BE2C (cell line): ENCODE measurements around the gene BABAM2.

Source experiments
- DNase-seq: peaks from one replicate; pipeline ENCODE4 v3.0.0-alpha.2; 2020
- H3K27me3 ChIP-seq: fragments of 250-450 bp; sonication (Bioruptor Pico); 2 replicates; pipeline ENCODE4 v1.5.1; 2020; ENCODE audit warnings: mild to moderate bottlenecking
- H3K36me3 ChIP-seq: fragments of 250-450 bp; sonication (Bioruptor Pico); 2 replicates; pipeline ENCODE4 v1.5.1; 2020; ENCODE audit warnings: mild to moderate bottlenecking
- H3K4me1 ChIP-seq: fragments of 250-450 bp; sonication (Bioruptor Pico); 2 replicates; pipeline ENCODE4 v1.5.1; 2020
- H3K4me3 ChIP-seq: 2 replicates; pipeline ENCODE4 v1.5.1; 2011; ENCODE audit warnings: low read depth, low read length
- H3K9me3 ChIP-seq: fragments of 250-450 bp; sonication (Bioruptor Pico); 2 replicates; pipeline ENCODE4 v1.5.1; 2020
- TF ChIP-seq, protein P1 (sequence below): IDR thresholded peaks from 2 replicates; pipeline ENCODE4 v1.5.1; 2012; ENCODE audit warnings: mild to moderate bottlenecking, low read depth, low read length

The BABAM2 gene

DNA sequence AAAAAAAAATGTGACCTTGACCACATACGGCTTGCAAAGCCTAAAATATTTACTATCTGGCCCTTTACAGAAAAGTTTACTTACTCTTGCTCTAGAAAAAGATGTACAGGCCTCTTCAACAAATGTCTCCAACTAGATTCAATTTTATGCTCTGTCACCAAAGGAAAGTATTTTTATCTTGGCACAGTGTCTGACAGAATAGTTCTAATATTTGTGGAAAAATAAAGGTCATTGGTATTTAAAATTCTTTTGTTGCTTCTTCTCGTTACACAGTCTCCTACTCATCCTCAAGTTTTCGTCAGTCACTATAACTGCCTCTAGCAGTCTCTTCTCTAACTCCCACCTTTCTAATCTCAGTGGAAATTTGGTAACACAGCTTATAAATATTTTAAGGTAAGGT is 1.7 kb upstream of the BABAM2 start:
- no peak for DNase-seq
- H3K36me3 ChIP-seq = no peaks in the 10 kb centered on the region
- no peaks in the 10 kb centered on the region for H3K27me3 ChIP-seq
- peaks cover 19% of the 10 kb centered on the region for H3K4me1 ChIP-seq
- no peaks in the 10 kb centered on the region for H3K9me3 ChIP-seq
- no peak overlapping the region for H3K4me3 ChIP-seq
- TF ChIP-seq, protein P1, sequence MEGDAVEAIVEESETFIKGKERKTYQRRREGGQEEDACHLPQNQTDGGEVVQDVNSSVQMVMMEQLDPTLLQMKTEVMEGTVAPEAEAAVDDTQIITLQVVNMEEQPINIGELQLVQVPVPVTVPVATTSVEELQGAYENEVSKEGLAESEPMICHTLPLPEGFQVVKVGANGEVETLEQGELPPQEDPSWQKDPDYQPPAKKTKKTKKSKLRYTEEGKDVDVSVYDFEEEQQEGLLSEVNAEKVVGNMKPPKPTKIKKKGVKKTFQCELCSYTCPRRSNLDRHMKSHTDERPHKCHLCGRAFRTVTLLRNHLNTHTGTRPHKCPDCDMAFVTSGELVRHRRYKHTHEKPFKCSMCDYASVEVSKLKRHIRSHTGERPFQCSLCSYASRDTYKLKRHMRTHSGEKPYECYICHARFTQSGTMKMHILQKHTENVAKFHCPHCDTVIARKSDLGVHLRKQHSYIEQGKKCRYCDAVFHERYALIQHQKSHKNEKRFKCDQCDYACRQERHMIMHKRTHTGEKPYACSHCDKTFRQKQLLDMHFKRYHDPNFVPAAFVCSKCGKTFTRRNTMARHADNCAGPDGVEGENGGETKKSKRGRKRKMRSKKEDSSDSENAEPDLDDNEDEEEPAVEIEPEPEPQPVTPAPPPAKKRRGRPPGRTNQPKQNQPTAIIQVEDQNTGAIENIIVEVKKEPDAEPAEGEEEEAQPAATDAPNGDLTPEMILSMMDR = no peak

- H3K4me1 ChIP-seq = peaks cover 19% of the 10 kb centered on the region
- no peaks in the 10 kb centered on the region for H3K36me3 ChIP-seq
- peak overlapping the region; percentile 93 for H3K4me3 ChIP-seq
- DNase-seq = no peak
- H3K27me3 ChIP-seq = no peaks in the 10 kb centered on the region
- TF ChIP-seq, protein P1 = no peak
- no peaks in the 10 kb centered on the region for H3K9me3 ChIP-seq
Measured at GRCh38 chr2:27889774-27890145, 769 bp upstream of the BABAM2 start.

DNA sequence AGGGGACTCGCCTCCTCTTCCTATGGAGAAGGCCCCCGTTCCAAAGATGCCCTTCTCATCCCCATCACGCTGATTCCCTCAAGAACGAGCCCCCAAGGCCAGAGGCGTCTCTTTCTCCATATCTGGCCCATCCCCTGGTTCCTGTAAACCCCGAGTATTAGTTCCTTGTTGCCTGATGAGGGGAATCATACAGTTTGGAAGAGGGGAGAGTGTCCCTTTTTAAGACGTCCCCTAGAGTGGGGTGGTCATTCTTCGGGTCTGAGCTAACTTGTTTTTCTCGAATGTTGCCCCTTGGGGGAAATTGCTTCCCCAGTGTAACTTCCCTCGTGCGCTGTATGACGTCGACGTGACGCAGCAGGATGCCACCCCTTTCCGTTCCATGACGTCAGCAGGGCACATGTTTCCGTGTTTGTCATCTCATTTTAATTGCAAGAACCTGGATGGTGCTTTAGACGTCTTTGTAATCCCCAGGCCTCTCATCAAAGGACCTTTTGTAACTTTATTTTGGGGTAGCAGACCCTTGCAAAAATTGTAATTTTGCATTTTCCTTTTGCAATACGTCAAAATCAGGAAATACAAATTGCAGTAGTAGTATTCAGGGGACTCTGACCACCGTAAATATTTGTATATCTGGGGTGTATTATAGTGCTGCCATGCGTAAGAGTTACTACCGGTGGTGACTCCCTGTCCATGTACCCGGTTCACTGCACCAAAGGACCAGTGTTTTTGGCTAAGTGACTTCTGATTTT is 569 bp downstream of the BABAM2 start:
- H3K4me1 ChIP-seq = peaks cover 8% of the 10 kb centered on the region; the same call in 1 of the 2 replicates

GRCh38 chr2:27891673-27892105 is 1.2 kb downstream of the BABAM2 start:
- peaks cover 4% of the 10 kb centered on the region; the same call in 1 of the 2 replicates for H3K4me1 ChIP-seq
- no peaks in the 10 kb centered on the region for H3K9me3 ChIP-seq
- no peaks in the 10 kb centered on the region for H3K27me3 ChIP-seq
- H3K4me3 ChIP-seq = peak overlapping the region; percentile 93; the same call in 1 of the 2 replicates
- TF ChIP-seq, protein P1 = no peak
- no peak for DNase-seq
- no peaks in the 10 kb centered on the region; the same call in 1 of the 2 replicates for H3K36me3 ChIP-seq

More for the DNA sequence above, 569 bp downstream of the BABAM2 start:
- peak; percentile 16 for DNase-seq
- Histone ChIP-seq H3K4me3 (peak overlapping the region; percentile 93), H3K27me3 (no peaks in the 10 kb centered on the region), H3K9me3 (no peaks in the 10 kb centered on the region), H3K36me3 (no peaks in the 10 kb centered on the region)
- TF ChIP-seq, protein P1 = no peak

DNA sequence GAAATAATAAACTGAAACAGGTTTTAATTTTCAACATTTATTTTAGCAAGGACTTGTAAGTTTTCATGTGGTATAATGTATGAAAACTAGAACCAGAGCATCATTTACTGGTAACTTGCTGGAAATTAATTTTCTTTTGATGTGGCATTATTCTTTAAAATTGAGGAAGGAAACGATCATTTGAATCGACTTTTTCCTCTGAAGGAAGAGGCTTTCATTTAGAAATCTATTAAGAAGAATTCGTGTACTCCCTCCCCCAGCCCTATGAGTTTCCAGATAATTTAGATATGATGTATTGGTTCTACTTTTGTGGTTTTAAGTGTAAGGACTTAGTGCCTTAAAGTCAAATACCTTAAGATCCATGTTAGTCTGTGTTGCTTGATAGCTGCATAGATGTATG is 2.5 kb downstream of the BABAM2 start:
- H3K36me3 ChIP-seq = no peaks in the 10 kb centered on the region; the same call in 1 of the 2 replicates
- H3K4me1 ChIP-seq = no peaks in the 10 kb centered on the region
- TF ChIP-seq, protein P1 = no peak
- H3K4me3 ChIP-seq = no peak overlapping the region
- H3K9me3 ChIP-seq = no peaks in the 10 kb centered on the region
- DNase-seq = no peak
- no peaks in the 10 kb centered on the region for H3K27me3 ChIP-seq

DNA sequence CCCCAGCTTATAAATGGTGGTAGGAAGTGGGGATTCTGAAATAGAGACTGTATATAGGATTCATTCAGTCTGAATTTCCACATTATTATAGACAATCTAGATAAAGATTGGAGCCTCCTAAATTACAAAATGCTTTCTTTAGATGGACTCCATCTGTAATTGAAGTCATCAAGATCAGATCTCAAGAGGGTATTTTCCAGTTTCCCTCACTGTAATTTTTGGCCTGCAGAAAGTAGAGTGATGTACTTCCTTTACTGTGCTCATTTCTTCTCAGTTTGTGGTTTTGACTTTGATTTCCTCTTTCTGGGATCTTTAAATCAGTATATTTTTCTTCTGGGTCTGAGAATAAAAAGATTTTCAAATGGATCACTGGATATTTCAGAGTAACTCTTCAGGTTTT is 7.2 kb downstream of the BABAM2 start:
- no peaks in the 10 kb centered on the region for H3K27me3 ChIP-seq
- no peaks in the 10 kb centered on the region for H3K9me3 ChIP-seq
- H3K36me3 ChIP-seq = no peaks in the 10 kb centered on the region; the same call in 1 of the 2 replicates
- no peaks in the 10 kb centered on the region; the same call in 1 of the 2 replicates for H3K4me1 ChIP-seq
- no peak for DNase-seq
- TF ChIP-seq, protein P1 = no peak
- no peak overlapping the region for H3K4me3 ChIP-seq
